Measurements from ENCODE around the gene KIF21B.
"Not testable (repeated sequence)": the region's sequence is repeated elsewhere in the genome, so short reads cannot be mapped to it uniquely, and the experiment has no call there.

KIF21B gene

DNA sequence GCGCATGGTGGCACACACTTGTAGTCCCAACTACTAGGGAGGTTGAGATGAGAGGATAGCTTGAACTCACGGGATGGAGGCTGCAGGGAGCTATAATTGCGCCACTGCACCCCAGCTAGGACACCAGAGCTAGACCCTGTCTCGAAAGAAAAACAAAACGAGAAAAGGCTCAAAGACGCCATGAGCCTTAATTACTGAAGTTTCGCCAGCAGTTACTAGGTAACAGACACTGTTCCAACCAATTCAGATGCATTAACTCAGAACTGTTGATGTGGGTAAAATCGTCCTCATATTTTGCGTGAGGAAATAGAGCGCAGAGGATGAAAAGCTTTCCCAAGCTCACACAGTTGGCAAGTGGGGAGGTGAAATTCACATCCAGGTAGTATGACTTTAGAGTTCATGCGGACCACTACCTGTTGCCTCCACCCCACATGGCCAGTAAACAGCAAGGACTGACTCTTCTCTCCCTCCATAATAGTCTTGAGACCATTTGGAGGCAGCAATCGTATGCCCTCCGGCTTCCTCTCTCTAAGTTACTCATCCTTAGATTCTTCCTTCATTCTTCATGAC is 88.8 kb downstream of the KIF21B start:
- DNase-seq: no peak

GRCh38 chr1:200931776-200932175 is 91.7 kb downstream of the KIF21B start:
- no peak for DNase-seq

DNA sequence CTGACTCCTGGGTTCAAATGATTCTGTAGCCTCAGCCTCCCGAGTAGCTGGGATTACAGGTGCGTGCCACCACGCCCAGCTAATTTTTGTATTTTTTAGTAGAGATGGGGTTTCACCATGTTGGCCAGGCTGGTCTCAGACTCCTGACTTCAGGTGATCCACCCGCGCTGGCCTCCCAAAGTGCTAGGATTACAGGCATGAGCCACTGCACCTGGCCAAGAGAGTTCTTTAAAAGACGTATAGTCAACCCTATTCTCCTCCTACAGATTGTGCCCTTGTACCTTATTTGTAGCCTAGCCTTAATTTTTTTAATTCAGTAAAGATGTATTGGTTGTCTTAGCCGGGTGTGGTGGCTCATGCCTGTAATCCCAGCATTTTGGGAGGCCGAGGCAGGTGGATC is 93.2 kb downstream of the KIF21B start:
- not testable (repeated sequence) for DNase-seq

DNA sequence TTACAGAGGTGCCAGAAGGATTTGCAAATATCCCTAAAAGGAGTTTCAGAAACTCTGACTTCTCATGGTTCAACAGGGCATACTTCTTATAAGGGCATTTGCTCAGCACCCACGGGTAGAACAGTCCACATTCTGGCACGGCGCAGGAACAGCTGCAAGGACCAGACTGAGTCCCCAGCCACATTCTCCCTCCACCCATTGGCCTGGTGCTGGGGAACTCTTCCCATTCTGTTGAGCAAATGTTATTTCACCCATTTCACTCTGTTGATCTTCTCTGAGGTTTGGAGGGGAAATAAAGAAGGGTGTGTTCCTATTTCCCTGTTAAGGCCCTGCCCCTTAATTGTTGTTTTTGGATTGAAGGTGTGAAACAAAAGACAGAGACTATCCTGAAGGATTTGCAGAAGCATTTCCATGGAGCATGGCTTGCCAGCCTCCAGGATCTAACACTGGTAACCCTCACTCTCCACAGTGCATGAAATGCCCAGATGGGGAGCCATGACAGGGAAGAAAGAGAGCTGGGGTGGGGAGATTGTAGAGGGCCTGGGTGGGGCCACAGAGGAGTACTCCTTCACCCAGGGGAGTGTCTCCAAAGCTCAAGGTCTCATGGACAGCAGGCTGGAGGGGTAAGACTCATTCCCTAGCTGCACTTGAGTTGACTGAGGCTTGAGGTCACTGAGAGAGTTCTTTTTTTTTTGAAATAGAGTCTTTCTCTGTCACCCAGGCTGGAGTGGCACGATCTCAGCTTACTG is 93.8 kb downstream of the KIF21B start:
- DNase-seq: no peak

DNA sequence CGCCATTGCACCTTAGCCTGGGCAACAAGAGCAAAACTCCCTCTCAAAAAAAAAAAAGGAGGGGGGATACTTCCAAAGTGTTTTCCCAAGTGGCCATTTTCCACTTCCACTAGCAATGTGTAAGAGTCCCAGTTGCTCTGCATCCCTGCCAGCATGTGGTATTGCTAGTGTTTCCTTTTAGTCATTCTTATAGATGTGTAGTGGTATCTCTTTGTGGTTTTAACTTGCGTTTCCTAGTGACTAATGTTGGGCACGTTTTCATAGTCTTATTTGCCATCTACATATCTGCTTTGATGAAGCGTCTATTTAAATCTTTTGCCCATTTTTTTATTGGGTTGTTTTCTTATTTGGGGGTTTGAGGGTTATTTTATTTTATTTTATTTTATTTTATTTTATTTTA is 97.7 kb downstream of the KIF21B start:
- no peak for DNase-seq

GRCh38 chr1:200923601-200924000 is 99.9 kb downstream of the KIF21B start:
- no peak for DNase-seq

DNA sequence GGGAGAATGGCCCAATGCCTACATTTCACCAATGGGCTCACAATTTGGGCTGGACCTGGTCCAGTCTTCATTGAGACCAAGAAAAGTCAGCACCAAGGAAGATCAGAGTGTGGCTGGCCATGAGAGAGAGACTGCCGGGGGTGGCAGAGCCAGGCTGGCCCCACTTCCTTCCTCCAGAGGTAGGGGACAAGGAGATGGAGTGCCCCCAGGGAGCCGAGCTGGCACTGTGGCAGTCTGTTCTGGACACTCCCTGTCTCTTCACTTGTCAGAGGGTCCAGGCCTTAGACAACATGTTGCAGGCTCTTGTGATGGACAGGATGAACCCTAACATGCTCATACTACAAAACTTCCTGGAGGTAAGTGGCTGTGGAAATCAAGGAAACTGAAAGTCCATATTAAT is 101.1 kb downstream of the KIF21B start:
- DNase-seq: no peak

DNA sequence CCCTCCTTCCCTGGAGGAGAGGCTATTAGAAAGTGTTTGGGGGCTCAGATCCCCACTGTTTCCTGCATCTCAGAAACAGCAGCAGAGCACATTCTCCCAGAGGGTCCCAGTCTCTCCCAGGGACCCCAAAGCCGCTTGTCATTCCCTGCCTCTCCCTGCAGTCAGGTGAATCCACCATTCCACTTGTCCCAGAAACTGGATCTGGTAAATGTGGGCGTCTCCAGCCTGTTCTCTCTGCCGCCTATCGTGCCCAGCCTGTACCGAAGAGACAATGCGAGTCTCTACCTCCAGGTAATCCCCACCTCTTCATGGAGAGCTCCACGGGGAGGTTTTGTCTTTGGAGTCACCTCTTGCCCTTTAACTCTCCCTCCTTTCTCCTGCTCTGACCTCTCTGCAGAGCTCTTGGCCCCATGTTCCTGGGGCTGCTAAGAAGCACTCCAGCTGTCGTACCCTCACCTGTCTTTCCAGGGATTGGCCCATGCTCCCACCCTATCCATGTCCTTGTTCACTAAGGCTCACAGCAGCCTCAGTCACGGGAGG is 101.9 kb downstream of the KIF21B start:
- DNase-seq: no peak

Data from NCI-H748 treated with DMSO at 0.1 percent for 48 hours (cell line).